Astrocyte (in vitro differentiated cells and primary cell): ENCODE results near the gene PCBP3. TPM values are rescaled to one million over a fixed set of nuclear protein-coding genes. Genes with fewer than 3 reads are reported as not detected.

Experiments used
- DNase-seq: peaks from one replicate; pipeline ENCODE4 v3.0.0-alpha.2; 2010; ENCODE audit warnings: low read depth
- FAIRE-seq: peaks from 2 replicates; lab custom pipeline; 2011; peaks lifted over from hg19 to GRCh38; lab: Jason Lieb, UNC
- H2AFZ ChIP-seq: 2 replicates; pipeline ENCODE4 v1.6.0; 2012; ENCODE audit warnings: low read depth, low read length, inconsistent platforms
- H3K27ac ChIP-seq: 2 replicates; pipeline ENCODE4 v1.5.1; 2011; ENCODE audit warnings: low read depth, low read length, inconsistent platforms
- H3K27me3 ChIP-seq: 2 replicates; pipeline ENCODE4 v1.6.0; 2011; ENCODE audit warnings: low read length, inconsistent platforms; ENCODE audit not compliant: insufficient read depth
- H3K36me3 ChIP-seq: 2 replicates; pipeline ENCODE4 v1.5.1; 2011; ENCODE audit warnings: low read length, inconsistent platforms; ENCODE audit not compliant: insufficient read depth
- H3K4me1 ChIP-seq: 2 replicates; pipeline ENCODE4 v1.5.1; 2011; ENCODE audit warnings: low read length, inconsistent platforms; ENCODE audit not compliant: insufficient read depth
- H3K4me2 ChIP-seq: 2 replicates; pipeline ENCODE4 v1.6.0; 2012; ENCODE audit warnings: low read length, inconsistent platforms
- H3K4me3 ChIP-seq: 2 replicates; pipeline ENCODE4 v1.5.1; 2011; ENCODE audit warnings: low read depth, mild to moderate bottlenecking, low read length, inconsistent platforms; ENCODE audit not compliant: insufficient read depth
- H3K79me2 ChIP-seq: 2 replicates; pipeline ENCODE4 v1.6.0; 2012; ENCODE audit warnings: mild to moderate bottlenecking, low read length, inconsistent platforms; ENCODE audit not compliant: insufficient read depth
- H3K9ac ChIP-seq: 2 replicates; pipeline ENCODE4 v1.6.0; 2012; ENCODE audit warnings: mild to moderate bottlenecking, low read length, inconsistent platforms
- H3K9me3 ChIP-seq: 2 replicates; pipeline ENCODE4 v1.5.1; 2012; ENCODE audit warnings: low read depth, mild to moderate bottlenecking, low read length, inconsistent platforms; ENCODE audit not compliant: insufficient read depth
- H4K20me1 ChIP-seq: 2 replicates; pipeline ENCODE4 v1.6.0; 2012; ENCODE audit warnings: low read length, inconsistent platforms; ENCODE audit not compliant: insufficient read depth
- H3K27ac Mint-ChIP-seq: one replicate; pipeline ENCODE4 v1.8.0; 2021; ENCODE audit warnings: mild to moderate bottlenecking, mixed read lengths; ENCODE audit not compliant: unreplicated experiment
- H3K27me3 Mint-ChIP-seq: one replicate; pipeline ENCODE4 v1.8.0; 2021; ENCODE audit warnings: low read depth, mixed read lengths; ENCODE audit not compliant: unreplicated experiment
- H3K36me3 Mint-ChIP-seq: one replicate; pipeline ENCODE4 v1.8.0; 2021; ENCODE audit warnings: low read depth, mixed read lengths; ENCODE audit not compliant: unreplicated experiment
- H3K4me1 Mint-ChIP-seq: one replicate; pipeline ENCODE4 v1.8.0; 2021; ENCODE audit warnings: low read depth, mixed read lengths; ENCODE audit not compliant: unreplicated experiment
- H3K4me3 Mint-ChIP-seq: one replicate; pipeline ENCODE4 v1.8.0; 2021; ENCODE audit warnings: mild to moderate bottlenecking, moderate library complexity, mixed read lengths; ENCODE audit not compliant: unreplicated experiment
- H3K9me3 Mint-ChIP-seq: one replicate; pipeline ENCODE4 v1.8.0; 2021; ENCODE audit warnings: mild to moderate bottlenecking, mixed read lengths; ENCODE audit not compliant: unreplicated experiment
- CTCF ChIP-seq: IDR thresholded peaks from 2 replicates; pipeline ENCODE4 v1.5.1; 2011; ENCODE audit warnings: low read depth, mild to moderate bottlenecking, inconsistent platforms, low read length, moderate library complexity; ENCODE audit not compliant: insufficient read depth
- EZH2 ChIP-seq: IDR thresholded peaks from 2 replicates; pipeline ENCODE4 v1.6.1; 2012; ENCODE audit warnings: mild to moderate bottlenecking, low read length, inconsistent platforms; ENCODE audit not compliant: insufficient read depth
- total RNA-seq: library from RNA; stranded (reverse); gene quantifications from 2 replicates; pipeline ENCODE4 v1.2.1, GENCODE V29; 2021

PCBP3 gene
- total RNA-seq, 1 donor from 2014 or later, result 1.8 TPM

- peak overlapping the region; percentile 99 for H3K4me2 ChIP-seq
- no peaks in the 10 kb centered on the region for H3K9me3 ChIP-seq
- H3K27me3 Mint-ChIP-seq, result peaks cover 6% of the 10 kb centered on the region
- peaks cover 63% of the 10 kb centered on the region for H4K20me1 ChIP-seq
- H3K36me3 ChIP-seq, result peaks cover 13% of the 10 kb centered on the region
- no peak overlapping the region for H3K27ac ChIP-seq
- H3K9ac ChIP-seq, result peak overlapping the region; percentile 72
- H3K4me3 Mint-ChIP-seq, result no peak overlapping the region
- H3K4me3 ChIP-seq, result peak overlapping the region; percentile 90
- FAIRE-seq (no peak), DNase-seq (no peak)
- H3K9me3 Mint-ChIP-seq, result peaks cover 4% of the 10 kb centered on the region
- H3K79me2 ChIP-seq, result peaks cover 72% of the 10 kb centered on the region
- H3K36me3 Mint-ChIP-seq, result peaks cover 11% of the 10 kb centered on the region
- H3K27ac Mint-ChIP-seq, result no peak overlapping the region
- peaks cover 42% of the 10 kb centered on the region for H3K4me1 ChIP-seq
- no peak for TF ChIP-seq CTCF
- TF ChIP-seq EZH2, result no peak
- H2AFZ ChIP-seq, result no peak overlapping the region
- no peaks in the 10 kb centered on the region for H3K27me3 ChIP-seq
- H3K4me1 Mint-ChIP-seq, result no peaks in the 10 kb centered on the region
Measured at GRCh38 chr21:45983981-45984551, 340.5 kb downstream of the PCBP3 start.

- DNase-seq, result no peak
- peaks cover 13% of the 10 kb centered on the region for H3K36me3 ChIP-seq
- Mint-ChIP-seq H3K27ac (no peak overlapping the region), H3K4me1 (no peaks in the 10 kb centered on the region), H3K4me3 (no peak overlapping the region), H3K27me3 (peaks cover 6% of the 10 kb centered on the region), H3K36me3 (peaks cover 11% of the 10 kb centered on the region), H3K9me3 (peaks cover 4% of the 10 kb centered on the region)
- TF ChIP-seq EZH2, result no peak
- TF ChIP-seq CTCF, result no peak
- H2AFZ ChIP-seq, result no peak overlapping the region
- H3K4me2 ChIP-seq, result peak overlapping the region; percentile 99
- H3K9ac ChIP-seq, result peak overlapping the region; percentile 72
- H3K79me2 ChIP-seq, result peaks cover 78% of the 10 kb centered on the region
- H3K4me3 ChIP-seq, result peak overlapping the region; percentile 90
- no peaks in the 10 kb centered on the region for H3K9me3 ChIP-seq
- peaks cover 37% of the 10 kb centered on the region for H3K4me1 ChIP-seq
- H3K27ac ChIP-seq, result no peak overlapping the region
- peaks cover 63% of the 10 kb centered on the region for H4K20me1 ChIP-seq
- H3K27me3 ChIP-seq, result no peaks in the 10 kb centered on the region
- FAIRE-seq, result no peak
Measured at GRCh38 chr21:45984584-45985095, 341.1 kb downstream of the PCBP3 start.
